ENCODE data around the gene ZNF782.
A peak's percentile ranks its signal among the peaks of the same experiment; 100 is the strongest.
"Not testable (repeated sequence)": the region's sequence is repeated elsewhere in the genome, so short reads cannot be mapped to it uniquely, and the experiment has no call there.

Gene ZNF782

GRCh38 chr9:96853781-96854650, at the start of gene ZNF782:
Gene ZNF782 (minus strand): TSS chr9:96854514. CDS start chr9:96851961, 2,553 bp downstream.
- DNase-seq, result peak; percentile 94 to 97

GRCh38 chr9:96900010-96900409, 45.7 kb upstream of the ZNF782 start:
- not testable (repeated sequence) for DNase-seq

- DNase-seq, result no peak
Observed at GRCh38 chr9:96892131-96892530, 37.8 kb upstream of the ZNF782 start.

GRCh38 chr9:96888591-96888990, 34.3 kb upstream of the ZNF782 start:
- no peak for DNase-seq

- DNase-seq, result no peak
Observed at GRCh38 chr9:96885424-96885823, 31.1 kb upstream of the ZNF782 start.

GRCh38 chr9:96884443-96884842, 30.1 kb upstream of the ZNF782 start:
- peak; percentile 66 to 86 for DNase-seq

- no peak for DNase-seq
Observed at GRCh38 chr9:96883922-96884321, 29.6 kb upstream of the ZNF782 start.

- DNase-seq, result no peak
Observed at GRCh38 chr9:96877269-96877668, 23.0 kb upstream of the ZNF782 start.

- peak; percentile 86 to 95 for DNase-seq
Observed at GRCh38 chr9:96875461-96876142, 21.3 kb upstream of the ZNF782 start.

- DNase-seq, result peak in 1 of 2 experiments; percentile 49
Observed at GRCh38 chr9:96874947-96875460, 20.7 kb upstream of the ZNF782 start.

- DNase-seq, result no peak
Observed at GRCh38 chr9:96874201-96874785, 20.0 kb upstream of the ZNF782 start.

- DNase-seq, result no peak
Observed at GRCh38 chr9:96871176-96871575, 16.9 kb upstream of the ZNF782 start.

GRCh38 chr9:96868709-96869108, 14.4 kb upstream of the ZNF782 start:
- no peak for DNase-seq

- DNase-seq, result no peak
Observed at GRCh38 chr9:96867079-96867804, 12.9 kb upstream of the ZNF782 start.

GRCh38 chr9:96865240-96865639, 10.9 kb upstream of the ZNF782 start:
- not testable (repeated sequence) for DNase-seq

- DNase-seq, result no peak
Observed at GRCh38 chr9:96859461-96860198, 5.3 kb upstream of the ZNF782 start.

GRCh38 chr9:96858670-96859069, 4.4 kb upstream of the ZNF782 start:
- DNase-seq, result no peak

- DNase-seq, result no peak
Observed at GRCh38 chr9:96858018-96858573, 3.8 kb upstream of the ZNF782 start.

GRCh38 chr9:96856363-96857286, 2.3 kb upstream of the ZNF782 start:
- DNase-seq, result peak in 1 of 2 experiments; percentile 55

- DNase-seq, result no peak
Observed at GRCh38 chr9:96854651-96855273, 448 bp upstream of the ZNF782 start.
